Measurements from ENCODE around the gene DNAH6. TPM values are rescaled to one million over a fixed set of nuclear protein-coding genes. Genes with fewer than 3 reads are reported as not detected.
"Not testable (repeated sequence)": the region's sequence is repeated elsewhere in the genome, so short reads cannot be mapped to it uniquely, and the experiment has no call there.

Gene DNAH6
- total and polyA plus RNA-seq, 2 of the 13 experiments (the other 11 are each of a cell fraction or from before 2014, with no cell fraction given): 0.01 TPM; not detected in 1

DNA sequence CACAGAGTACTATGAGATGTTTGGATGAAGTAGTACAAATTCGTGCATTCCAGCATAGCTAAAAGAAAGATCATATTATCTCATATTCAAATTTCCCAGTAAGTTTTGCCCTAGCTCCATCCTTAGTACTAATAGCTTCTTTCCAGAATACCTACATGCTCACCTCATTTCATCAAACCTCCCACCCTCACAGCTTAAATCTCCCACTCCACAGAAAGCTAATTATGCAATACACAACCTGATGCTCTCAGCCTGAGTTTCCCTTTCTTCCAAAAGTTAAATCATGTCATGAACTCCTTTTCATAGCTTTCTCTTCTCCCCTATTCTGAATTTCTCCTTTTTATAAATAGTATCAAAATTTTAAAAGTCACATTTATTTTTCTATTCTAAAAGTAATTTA, 34.6 kb downstream of the DNAH6 start (continued):
- TF ChIP-seq, protein P1, sequence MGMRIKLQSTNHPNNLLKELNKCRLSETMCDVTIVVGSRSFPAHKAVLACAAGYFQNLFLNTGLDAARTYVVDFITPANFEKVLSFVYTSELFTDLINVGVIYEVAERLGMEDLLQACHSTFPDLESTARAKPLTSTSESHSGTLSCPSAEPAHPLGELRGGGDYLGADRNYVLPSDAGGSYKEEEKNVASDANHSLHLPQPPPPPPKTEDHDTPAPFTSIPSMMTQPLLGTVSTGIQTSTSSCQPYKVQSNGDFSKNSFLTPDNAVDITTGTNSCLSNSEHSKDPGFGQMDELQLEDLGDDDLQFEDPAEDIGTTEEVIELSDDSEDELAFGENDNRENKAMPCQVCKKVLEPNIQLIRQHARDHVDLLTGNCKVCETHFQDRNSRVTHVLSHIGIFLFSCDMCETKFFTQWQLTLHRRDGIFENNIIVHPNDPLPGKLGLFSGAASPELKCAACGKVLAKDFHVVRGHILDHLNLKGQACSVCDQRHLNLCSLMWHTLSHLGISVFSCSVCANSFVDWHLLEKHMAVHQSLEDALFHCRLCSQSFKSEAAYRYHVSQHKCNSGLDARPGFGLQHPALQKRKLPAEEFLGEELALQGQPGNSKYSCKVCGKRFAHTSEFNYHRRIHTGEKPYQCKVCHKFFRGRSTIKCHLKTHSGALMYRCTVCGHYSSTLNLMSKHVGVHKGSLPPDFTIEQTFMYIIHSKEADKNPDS (CRISPR knock-in tag; IDR thresholded peaks at IDR 0.05): no peak
- TF ChIP-seq SALL1 (CRISPR knock-in tag; IDR thresholded peaks at IDR 0.05): no peak
- TF ChIP-seq KDM3A (CRISPR knock-in tag; IDR thresholded peaks at IDR 0.05; ENCODE audit: low read depth): no peak

GRCh38 chr2:84551526-84551925, 35.2 kb downstream of the DNAH6 start:
- in situ Hi-C loops (cut with HindIII; ENCODE audit: extremely low pct_ligation_motif_present, low pct_unique_long_range_greater_than_20kb); BruUV-seq (replicated peaks): not testable (repeated sequence)

DNA sequence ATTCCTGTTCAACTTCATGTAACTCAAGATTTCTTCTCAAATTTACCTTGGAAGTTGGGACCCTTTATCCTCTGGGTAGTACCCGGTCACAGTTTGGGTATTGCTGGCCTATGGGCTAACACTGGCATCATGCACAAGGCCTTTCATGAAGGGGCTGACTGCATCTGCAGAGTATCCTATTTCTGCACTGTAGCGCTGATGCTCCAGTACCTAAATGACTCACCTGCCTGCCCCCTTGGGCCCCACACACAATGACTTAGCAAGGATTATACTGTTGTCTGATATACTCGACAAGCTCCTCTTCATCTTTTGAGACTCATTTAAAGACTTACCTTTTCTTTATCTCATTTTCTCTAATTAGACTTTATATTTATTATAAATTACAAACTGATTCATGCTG, 39.9 kb downstream of the DNAH6 start:
- ChIA-PET CTCF (ENCODE audit: low intra/inter-chr PET ratio, low total read pairs) (no interaction called here), POLR2A (no interaction called here)
- Histone ChIP-seq H3K4me2 (ENCODE audit: low read depth, low read length) (no peak overlapping the region), H3K79me2 (ENCODE audit: insufficient read depth, low read length) (no peaks in the 10 kb centered on the region), H3K4me1 (ENCODE audit: insufficient read depth, low read length) (no peaks in the 10 kb centered on the region), H3K4me3 (replicated peaks in 1 of 3; ENCODE audit: insufficient read depth in 1 of 3, low read depth in 2 of 3, low read length in 3 of 3) (no peak overlapping the region), H3K9ac (ENCODE audit: insufficient read depth, low read depth, low read length) (no peak overlapping the region), H3K36me3 (replicated peaks in 1 of 2; ENCODE audit: control insufficient read depth in 1 of 2, insufficient read depth in 2 of 2, low read length in 2 of 2) (no peaks in the 10 kb centered on the region), H3K9me3 (ENCODE audit: low read length) (peaks cover 11% of the 10 kb centered on the region), H2AFZ (ENCODE audit: low read length) (no peak overlapping the region), H4K20me1 (ENCODE audit: insufficient read depth, low read length) (no peaks in the 10 kb centered on the region), H3K27ac (ENCODE audit: extremely low read length, insufficient read depth, low read length) (no peak overlapping the region), H3K27me3 (ENCODE audit: control insufficient read depth in 1 of 2, insufficient read depth in 2 of 2, low read length in 2 of 2) (no peaks in the 10 kb centered on the region)
- FAIRE-seq (no peak), ATAC-seq (no peak), DNase-seq (ENCODE audit: low spot score) (no peak)
- TF ChIP-seq NFRKB (IDR thresholded peaks at IDR 0.05) (no peak), ZNF292 (CRISPR knock-in tag; IDR thresholded peaks at IDR 0.05; ENCODE audit: borderline replicate concordance, low read depth) (no peak), MBD4 (IDR thresholded peaks at IDR 0.05; ENCODE audit: borderline replicate concordance, low read length) (no peak), ZNF552 (CRISPR knock-in tag; IDR thresholded peaks at IDR 0.05; ENCODE audit: borderline replicate concordance) (no peak), ZNF615 (CRISPR knock-in tag; IDR thresholded peaks at IDR 0.05; ENCODE audit: borderline replicate concordance) (no peak), ELK4 (CRISPR knock-in tag; IDR thresholded peaks at IDR 0.05; ENCODE audit: borderline replicate concordance) (no peak), ZNF770 (CRISPR knock-in tag; IDR thresholded peaks at IDR 0.05) (no peak), ZNF33A (CRISPR knock-in tag; IDR thresholded peaks at IDR 0.05; ENCODE audit: borderline replicate concordance) (no peak)
- in situ Hi-C loops (cut with HindIII; ENCODE audit: extremely low pct_ligation_motif_present, low pct_unique_long_range_greater_than_20kb): no loop called here
- WGBS (ENCODE audit: low lambda C conversion rate): 39% methylated on average over 3 of the region's 3 CpGs
- BruUV-seq (replicated peaks): no TSS peak
- intact Hi-C loops (cut with micrococcal nuclease; ENCODE audit: unreplicated experiment): no loop called here

More at GRCh38 chr2:84551526-84551925, 35.2 kb downstream of the DNAH6 start:
- H3K27ac ChIP-seq (ENCODE audit: extremely low read length, insufficient read depth, low read length); H2AFZ ChIP-seq (ENCODE audit: low read length); H3K4me3 ChIP-seq (replicated peaks in 1 of 3; ENCODE audit: insufficient read depth in 1 of 3, low read depth in 2 of 3, low read length in 3 of 3); FAIRE-seq; H3K36me3 ChIP-seq (replicated peaks in 1 of 2; ENCODE audit: control insufficient read depth in 1 of 2, insufficient read depth in 2 of 2, low read length in 2 of 2); H3K4me1 ChIP-seq (ENCODE audit: insufficient read depth, low read length); H4K20me1 ChIP-seq (ENCODE audit: insufficient read depth, low read length); H3K27me3 ChIP-seq (ENCODE audit: control insufficient read depth in 1 of 2, insufficient read depth in 2 of 2, low read length in 2 of 2); H3K9me3 ChIP-seq (ENCODE audit: low read length); H3K4me2 ChIP-seq (ENCODE audit: low read depth, low read length); H3K9ac ChIP-seq (ENCODE audit: insufficient read depth, low read depth, low read length); DNase-seq (ENCODE audit: low spot score); intact Hi-C loops (cut with micrococcal nuclease; ENCODE audit: unreplicated experiment); ATAC-seq; POLR2A ChIA-PET; H3K79me2 ChIP-seq (ENCODE audit: insufficient read depth, low read length); CTCF ChIA-PET (ENCODE audit: low intra/inter-chr PET ratio, low total read pairs): not testable (repeated sequence)
- WGBS (ENCODE audit: low lambda C conversion rate): 32% methylated on average over 6 of the region's 6 CpGs
